Skeletal muscle tissue (tissue), 4 donors: ENCODE data around the gene P4HB. TPM values are rescaled to one million over a fixed set of nuclear protein-coding genes. Genes with fewer than 3 reads are reported as not detected.

Experiments
- H3K27ac ChIP-seq: one replicate; pipeline ENCODE4 v1.7.0; 2013; ENCODE audit warnings: mild to moderate bottlenecking, low read depth, low read length, inconsistent platforms
- H3K27me3 ChIP-seq, 3 donors: one replicate each; pipeline ENCODE4 v1.7.0; 2013; ENCODE audit warnings: low read length in 3 of 3; ENCODE audit not compliant: control insufficient read depth in 3 of 3, insufficient read depth in 3 of 3
- H3K36me3 ChIP-seq, 3 donors: one replicate each; pipeline ENCODE4 v1.7.0; 2013; ENCODE audit warnings: low read length in 3 of 3; ENCODE audit not compliant: control insufficient read depth in 3 of 3, insufficient read depth in 3 of 3
- H3K4me1 ChIP-seq, 3 donors: one replicate each; pipeline ENCODE4 v1.7.0; 2013; ENCODE audit warnings: low read length in 3 of 3, mild to moderate bottlenecking in 3 of 3; ENCODE audit not compliant: control insufficient read depth in 3 of 3, insufficient read depth in 3 of 3
- H3K4me3 ChIP-seq, 3 donors: one replicate each; pipeline ENCODE4 v1.7.0; 2013; ENCODE audit warnings: low read length in 3 of 3
- H3K9ac ChIP-seq, 3 donors: one replicate each; pipeline ENCODE4 v1.7.0; 2013; ENCODE audit warnings: low read length in 3 of 3, mild to moderate bottlenecking in 3 of 3, moderate library complexity in 2 of 3, low read depth in 1 of 3
- H3K9me3 ChIP-seq, 3 donors: one replicate each; pipeline ENCODE4 v1.7.0; 2013; ENCODE audit warnings: low read length in 3 of 3; ENCODE audit not compliant: control insufficient read depth in 3 of 3
- total RNA-seq: library from RNA; depleted of rRNA; stranded (reverse); fragments of >200 nt; gene quantifications from one replicate; pipeline ENCODE4 v1.2.3, GENCODE V29; 2014
- donor health status: Osteomylitis.

The P4HB gene
- total RNA-seq, 1 donor from 2014 or later, result 264 TPM

DNA sequence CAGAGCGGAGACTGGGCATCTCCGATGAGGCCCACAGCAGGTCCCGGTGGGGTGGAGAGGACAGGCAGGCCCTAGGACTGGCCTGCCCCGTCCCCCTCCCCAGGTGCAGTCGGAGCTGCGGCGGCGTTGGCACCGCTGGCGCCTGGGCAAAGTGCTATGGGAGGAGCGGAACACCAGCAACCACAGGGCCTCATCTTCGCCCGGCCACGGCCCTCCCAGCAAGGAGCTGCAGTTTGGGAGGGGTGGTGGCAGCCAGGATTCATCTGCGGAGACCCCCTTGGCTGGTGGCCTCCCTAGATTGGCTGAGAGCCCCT lies 47.0 kb downstream of the P4HB start:
- H3K36me3 ChIP-seq, result no peaks in the 10 kb centered on the region
- no peak overlapping the region for H3K4me3 ChIP-seq
- no peaks in the 10 kb centered on the region for H3K4me1 ChIP-seq
- no peak overlapping the region for H3K9ac ChIP-seq
- H3K27me3 ChIP-seq, result peaks cover 32 to 38% (median 36%) of the 10 kb centered on the region in 3 donors
- no peak overlapping the region for H3K27ac ChIP-seq
- no peaks in the 10 kb centered on the region for H3K9me3 ChIP-seq

DNA sequence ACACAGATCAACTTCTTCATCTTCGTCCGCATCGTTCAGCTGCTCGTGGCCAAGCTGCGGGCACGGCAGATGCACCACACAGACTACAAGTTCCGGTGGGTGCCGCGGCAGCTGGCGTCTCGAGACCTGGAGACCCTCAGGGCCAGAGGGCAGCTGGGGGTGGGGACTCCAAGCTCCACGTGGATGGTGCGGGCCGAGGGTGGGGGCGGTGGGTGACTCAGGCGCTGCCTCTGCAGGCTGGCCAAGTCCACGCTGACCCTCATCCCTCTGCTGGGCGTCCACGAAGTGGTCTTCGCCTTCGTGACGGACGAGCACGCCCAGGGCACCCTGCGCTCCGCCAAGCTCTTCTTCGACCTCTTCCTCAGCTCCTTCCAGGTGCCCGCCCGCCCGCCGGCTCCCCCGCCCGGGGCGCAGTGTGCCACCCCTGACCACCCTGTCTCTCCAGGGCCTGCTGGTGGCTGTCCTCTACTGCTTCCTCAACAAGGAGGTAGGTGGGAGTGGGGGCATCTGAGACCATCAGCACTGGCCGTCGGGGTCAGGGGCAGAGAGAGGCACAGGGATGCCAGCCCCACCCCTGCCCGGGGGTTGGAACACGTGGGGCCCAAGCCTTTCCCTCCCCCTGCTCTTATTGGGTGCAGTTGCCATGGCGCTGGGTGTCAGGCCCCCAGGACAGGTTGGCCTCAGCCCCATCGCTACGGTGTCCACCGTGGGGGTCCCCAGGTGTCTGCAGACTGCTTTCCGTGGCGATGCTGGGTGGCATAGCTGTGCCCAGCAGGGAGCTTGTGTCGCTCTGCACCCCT lies 47.6 kb downstream of the P4HB start:
- H3K9ac ChIP-seq, result no peak overlapping the region
- no peaks in the 10 kb centered on the region for H3K36me3 ChIP-seq
- H3K4me1 ChIP-seq, result no peaks in the 10 kb centered on the region
- peaks cover 34 to 43% (median 42%) of the 10 kb centered on the region in 3 donors for H3K27me3 ChIP-seq
- no peaks in the 10 kb centered on the region for H3K9me3 ChIP-seq
- H3K4me3 ChIP-seq, result no peak overlapping the region
- no peak overlapping the region for H3K27ac ChIP-seq

DNA sequence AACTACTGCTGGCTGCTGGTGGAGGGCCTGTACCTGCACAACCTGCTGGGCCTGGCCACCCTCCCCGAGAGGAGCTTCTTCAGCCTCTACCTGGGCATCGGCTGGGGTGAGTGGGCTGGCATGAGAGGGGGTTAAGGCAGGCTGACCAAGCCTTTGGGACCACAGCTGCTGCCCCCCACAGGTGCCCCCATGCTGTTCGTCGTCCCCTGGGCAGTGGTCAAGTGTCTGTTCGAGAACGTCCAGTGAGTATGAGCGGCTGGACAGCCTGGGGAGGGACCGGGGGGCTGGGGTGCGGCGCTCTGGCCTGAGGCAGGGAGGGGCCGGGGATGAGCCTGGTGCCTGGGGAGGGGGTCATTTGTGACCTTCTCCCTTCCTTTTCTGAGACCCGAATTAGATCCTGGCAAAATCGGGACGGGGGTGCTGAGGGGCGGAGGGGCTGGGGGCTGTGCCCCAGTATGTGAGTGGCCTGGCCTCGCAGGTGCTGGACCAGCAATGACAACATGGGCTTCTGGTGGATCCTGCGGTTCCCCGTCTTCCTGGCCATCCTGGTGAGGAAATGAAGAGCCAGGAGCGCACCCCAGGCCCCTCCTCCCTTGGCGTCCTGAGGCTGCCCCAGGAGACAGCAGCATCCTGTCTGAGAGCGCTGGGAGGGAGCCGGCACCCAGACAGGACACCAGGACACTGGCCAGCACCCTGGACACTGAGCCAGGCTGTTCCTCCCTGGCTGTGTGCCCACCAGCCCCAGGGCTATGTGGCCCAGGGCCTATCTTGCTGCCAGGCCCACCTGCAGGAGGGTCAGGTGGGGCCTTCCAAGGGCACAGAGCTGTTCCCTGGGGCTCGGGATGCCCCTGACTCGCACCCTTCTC lies 48.4 kb downstream of the P4HB start:
- H3K9ac ChIP-seq, result no peak overlapping the region
- H3K4me3 ChIP-seq, result no peak overlapping the region
- no peak overlapping the region for H3K27ac ChIP-seq
- H3K36me3 ChIP-seq, result no peaks in the 10 kb centered on the region
- H3K27me3 ChIP-seq, result peaks cover 40 to 50% (median 47%) of the 10 kb centered on the region in 3 donors
- no peaks in the 10 kb centered on the region for H3K9me3 ChIP-seq
- H3K4me1 ChIP-seq, result no peaks in the 10 kb centered on the region

DNA sequence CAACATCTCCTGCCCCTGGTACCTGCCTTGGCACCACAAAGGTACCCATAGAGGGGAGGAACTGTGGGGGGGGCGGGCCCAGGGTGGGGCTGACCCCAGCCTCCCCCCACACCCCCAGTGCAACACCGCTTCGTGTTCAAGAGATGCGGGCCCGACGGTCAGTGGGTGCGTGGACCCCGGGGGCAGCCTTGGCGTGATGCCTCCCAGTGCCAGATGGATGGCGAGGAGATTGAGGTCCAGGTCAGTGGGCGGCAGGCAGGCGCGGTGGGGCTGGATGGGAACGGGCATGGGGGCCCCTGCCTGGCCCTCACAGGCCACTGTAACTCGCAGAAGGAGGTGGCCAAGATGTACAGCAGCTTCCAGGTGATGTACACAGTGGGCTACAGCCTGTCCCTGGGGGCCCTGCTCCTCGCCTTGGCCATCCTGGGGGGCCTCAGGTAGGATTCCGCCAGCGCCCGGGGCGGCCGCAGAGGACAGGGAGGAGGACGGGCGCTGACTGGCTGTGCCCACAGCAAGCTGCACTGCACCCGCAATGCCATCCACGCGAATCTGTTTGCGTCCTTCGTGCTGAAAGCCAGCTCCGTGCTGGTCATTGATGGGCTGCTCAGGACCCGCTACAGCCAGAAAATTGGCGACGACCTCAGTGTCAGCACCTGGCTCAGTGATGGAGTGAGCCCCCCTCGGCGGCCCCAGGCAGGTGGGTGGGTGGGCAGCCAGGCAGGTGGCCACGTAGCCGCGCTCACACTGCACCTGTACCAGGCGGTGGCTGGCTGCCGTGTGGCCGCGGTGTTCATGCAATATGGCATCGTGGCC lies 49.2 kb downstream of the P4HB start:
- no peak overlapping the region for H3K9ac ChIP-seq
- H3K4me3 ChIP-seq, result no peak overlapping the region
- H3K27me3 ChIP-seq, result peaks cover 47 to 57% (median 55%) of the 10 kb centered on the region in 3 donors
- H3K4me1 ChIP-seq, result no peaks in the 10 kb centered on the region
- no peak overlapping the region for H3K27ac ChIP-seq
- no peaks in the 10 kb centered on the region for H3K9me3 ChIP-seq
- H3K36me3 ChIP-seq, result no peaks in the 10 kb centered on the region

DNA sequence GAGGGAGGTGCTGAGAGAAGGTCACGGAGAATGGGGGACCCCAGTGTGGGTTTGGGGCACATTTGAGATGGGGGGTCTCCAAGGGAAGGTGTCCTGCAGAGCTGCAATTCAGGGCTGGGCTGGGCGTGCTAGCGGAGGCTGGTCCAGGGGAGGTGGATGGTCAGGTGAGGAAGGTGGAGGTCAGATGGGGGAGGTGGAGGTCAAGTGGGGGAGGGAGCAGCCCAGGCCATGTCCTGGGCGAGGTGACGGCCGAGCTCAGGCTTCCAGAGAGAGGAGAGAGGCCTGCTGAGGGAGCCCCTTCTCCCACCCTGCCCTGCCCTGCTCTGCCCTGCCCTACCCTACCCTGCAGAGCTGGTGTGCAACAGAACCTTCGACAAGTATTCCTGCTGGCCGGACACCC lies 49.9 kb downstream of the P4HB start:
- Histone ChIP-seq H3K9ac (no peak overlapping the region), H3K36me3 (no peaks in the 10 kb centered on the region), H3K27me3 (peaks cover 53 to 63% (median 60%) of the 10 kb centered on the region in 3 donors)

DNA sequence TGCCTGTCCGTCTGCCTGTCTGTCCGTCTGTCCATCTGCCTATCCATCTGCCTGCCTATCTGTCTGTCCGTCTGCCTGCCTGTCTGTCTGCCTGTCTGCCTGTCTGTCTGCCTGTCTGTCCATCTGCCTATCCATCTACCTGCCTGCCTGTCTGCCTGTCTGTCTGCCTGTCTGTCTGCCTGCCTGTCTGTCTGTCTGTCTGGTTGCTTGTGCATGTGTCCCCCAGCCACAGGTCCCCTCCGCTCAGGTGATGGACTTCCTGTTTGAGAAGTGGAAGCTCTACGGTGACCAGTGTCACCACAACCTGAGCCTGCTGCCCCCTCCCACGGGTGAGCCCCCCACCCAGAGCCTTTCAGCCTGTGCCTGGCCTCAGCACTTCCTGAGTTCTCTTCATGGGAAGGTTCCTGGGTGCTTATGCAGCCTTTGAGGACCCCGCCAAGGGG lies 50.8 kb downstream of the P4HB start:
- Histone ChIP-seq H3K9ac (no peak overlapping the region), H3K9me3 (no peaks in the 10 kb centered on the region), H3K27ac (no peak overlapping the region), H3K36me3 (no peaks in the 10 kb centered on the region), H3K4me3 (no peak overlapping the region), H3K27me3 (peaks cover 59 to 68% (median 68%) of the 10 kb centered on the region in 3 donors), H3K4me1 (peaks cover 0 to 5% (median 5%) of the 10 kb centered on the region in 3 donors)

More for the DNA sequence above, 49.9 kb downstream of the P4HB start:
- Histone ChIP-seq H3K27ac (no peak overlapping the region), H3K4me3 (no peak overlapping the region), H3K4me1 (no peaks in the 10 kb centered on the region), H3K9me3 (no peaks in the 10 kb centered on the region)

DNA sequence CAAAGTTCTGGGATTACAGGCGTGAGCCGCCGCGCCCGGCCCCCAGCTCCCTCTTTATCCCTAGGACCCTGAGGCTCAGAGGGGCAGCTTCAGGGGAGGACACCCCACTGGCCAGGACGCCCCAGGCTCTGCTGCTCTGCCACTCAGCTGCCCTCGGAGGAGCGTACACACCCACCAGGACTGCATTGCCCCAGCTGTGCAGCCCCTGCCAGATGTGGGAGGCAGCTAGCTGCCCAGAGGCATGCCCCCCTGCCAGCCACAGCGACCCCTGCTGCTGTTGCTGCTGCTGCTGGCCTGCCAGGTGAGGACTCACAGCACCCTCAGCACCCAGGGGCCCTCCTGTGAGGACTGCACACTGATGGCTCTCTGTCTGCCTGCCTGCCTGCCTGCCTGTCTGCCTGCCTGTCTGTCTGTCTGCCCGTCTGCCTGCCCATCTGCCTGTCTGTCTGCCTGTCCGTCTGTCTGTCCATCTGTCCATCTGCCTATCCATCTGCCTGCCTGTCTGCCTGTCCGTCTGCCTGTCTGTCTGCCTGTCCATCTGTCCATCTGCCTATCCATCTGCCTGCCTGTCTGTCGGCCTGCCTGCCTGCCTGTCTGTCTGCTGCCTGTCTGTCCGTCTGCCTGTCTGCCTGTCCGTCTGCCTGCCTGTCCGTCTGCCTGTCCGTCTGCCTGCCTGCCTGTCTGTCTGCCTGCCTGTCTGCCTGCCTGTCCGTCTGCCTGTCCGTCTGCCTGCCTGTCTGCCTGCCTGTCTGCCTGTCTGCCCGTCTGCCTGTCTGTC lies 51.4 kb downstream of the P4HB start:
- H3K9me3 ChIP-seq, result no peaks in the 10 kb centered on the region
- no peak overlapping the region for H3K27ac ChIP-seq
- peaks cover 60 to 72% (median 71%) of the 10 kb centered on the region in 3 donors for H3K27me3 ChIP-seq
- no peak overlapping the region for H3K9ac ChIP-seq
- no peak overlapping the region for H3K4me3 ChIP-seq
- H3K4me1 ChIP-seq, result peaks cover 0 to 5% (median 5%) of the 10 kb centered on the region in 3 donors
- H3K36me3 ChIP-seq, result no peaks in the 10 kb centered on the region

DNA sequence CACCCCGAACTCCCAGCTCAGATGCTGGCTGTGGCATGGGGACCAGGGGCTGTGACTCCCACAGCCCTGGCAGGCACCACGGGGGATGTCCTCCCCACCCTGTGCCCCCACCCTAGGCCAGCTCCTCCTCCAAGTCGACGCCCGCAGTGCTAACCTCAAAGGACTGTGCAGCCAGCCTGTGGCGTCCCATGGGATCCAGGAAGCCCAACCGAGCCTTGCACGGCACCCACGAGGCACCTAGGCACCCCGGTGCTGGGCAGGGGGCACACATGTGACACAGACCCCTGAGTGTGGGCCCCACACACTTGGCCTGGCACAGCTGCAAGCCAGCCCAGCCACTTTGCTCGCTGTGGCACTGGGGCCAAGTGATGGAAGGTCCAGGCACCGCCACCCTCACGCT lies 52.5 kb downstream of the P4HB start:
- Histone ChIP-seq H3K4me1 (peaks cover 0 to 5% (median 5%) of the 10 kb centered on the region in 3 donors), H3K9ac (no peak overlapping the region), H3K9me3 (no peaks in the 10 kb centered on the region), H3K4me3 (no peak overlapping the region), H3K27ac (no peak overlapping the region), H3K36me3 (no peaks in the 10 kb centered on the region), H3K27me3 (peaks cover 69 to 81% (median 78%) of the 10 kb centered on the region in 3 donors)

DNA sequence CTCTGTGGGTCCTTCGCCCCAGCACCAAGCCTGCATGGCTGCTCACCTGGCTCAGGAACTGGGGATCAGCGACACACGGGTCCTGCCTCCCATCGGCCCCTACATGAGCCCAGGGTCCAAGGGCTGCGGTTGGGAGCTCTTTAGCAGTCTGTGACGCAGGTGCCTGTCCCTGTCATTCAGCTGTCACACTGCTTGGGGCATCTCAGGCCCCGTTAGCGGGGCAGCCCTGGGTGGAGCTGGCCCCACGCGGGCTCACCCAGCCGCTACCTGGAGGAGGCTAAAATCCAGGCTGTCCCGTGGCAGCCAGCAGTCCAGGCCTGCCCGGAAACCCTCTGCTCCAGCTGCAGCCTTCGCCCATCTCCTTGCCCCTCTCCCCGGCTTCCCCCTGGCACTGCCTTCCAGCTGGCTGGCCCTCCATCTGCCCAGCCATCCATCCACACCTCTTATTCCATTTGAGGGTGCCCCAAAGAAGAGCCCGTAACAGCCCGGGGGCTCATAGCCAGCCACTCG lies 53.1 kb downstream of the P4HB start:
- H3K27me3 ChIP-seq, result peaks cover 75 to 85% (median 82%) of the 10 kb centered on the region in 3 donors
- H3K36me3 ChIP-seq, result no peaks in the 10 kb centered on the region
- H3K4me3 ChIP-seq, result no peak overlapping the region
- no peaks in the 10 kb centered on the region for H3K9me3 ChIP-seq
- peaks cover 0 to 5% (median 5%) of the 10 kb centered on the region in 3 donors for H3K4me1 ChIP-seq
- no peak overlapping the region for H3K9ac ChIP-seq
- H3K27ac ChIP-seq, result no peak overlapping the region
